ENCODE measurements around the gene SH2D7. TPM values are rescaled to one million over a fixed set of nuclear protein-coding genes. Genes with fewer than 3 reads are reported as not detected.

Gene SH2D7
- total RNA-seq, 1 experiment from 2014 or later = not detected

DNA sequence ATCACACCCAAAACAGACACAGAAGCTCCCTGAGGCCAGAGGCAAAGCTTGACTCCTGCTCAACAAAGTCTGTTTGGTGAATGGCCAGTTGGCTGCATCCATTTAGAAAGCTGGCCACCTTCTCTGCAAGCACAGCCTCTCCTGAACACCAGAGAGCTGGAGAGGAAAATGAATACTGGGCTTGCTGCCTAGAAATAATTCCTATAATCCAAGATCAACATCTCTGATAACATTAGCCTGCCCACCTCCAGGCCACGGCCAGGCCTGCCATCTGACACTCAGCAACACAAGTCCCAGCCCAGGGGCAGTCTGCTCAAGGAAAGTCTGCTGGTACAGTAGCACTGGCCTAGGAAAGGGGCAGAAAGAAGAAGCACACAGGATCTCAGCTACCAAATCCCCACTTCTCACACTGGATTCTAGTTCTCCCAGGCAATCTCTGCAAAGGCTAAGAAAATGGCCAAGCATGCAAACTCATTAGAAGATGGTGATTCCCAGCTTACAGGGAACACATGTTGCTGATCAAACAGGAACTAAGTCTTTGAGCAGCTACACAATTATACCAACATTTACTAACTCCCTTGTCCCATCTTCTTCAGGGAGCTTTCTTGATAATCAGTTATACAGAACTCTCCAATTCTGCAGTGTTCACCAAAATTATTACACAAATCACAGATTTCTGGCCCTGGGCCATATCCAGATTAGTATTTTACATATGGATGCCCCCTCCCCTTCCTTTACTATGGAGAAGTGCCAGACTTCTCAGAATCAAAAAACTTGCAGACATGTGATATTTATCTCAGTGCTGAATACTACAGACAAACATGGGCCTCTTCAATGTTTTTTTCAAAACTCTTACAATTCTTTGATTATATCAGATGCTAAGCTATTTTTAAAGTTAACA, 24.8 kb upstream of the SH2D7 start:
- H3K36me3 ChIP-seq (ENCODE audit: low read depth) = no peaks in the 10 kb centered on the region
- H3K27me3 ChIP-seq (ENCODE audit: insufficient read depth, low read depth) = no peaks in the 10 kb centered on the region
- peak overlapping the region; percentile 42 for H3K4me2 ChIP-seq
- peaks cover 13% of the 10 kb centered on the region; the same call in 1 of the 2 replicates for H3F3A ChIP-seq (ENCODE audit: insufficient read depth, low read depth)
- no peak for TF ChIP-seq EZH2 (IDR thresholded peaks at IDR 0.05; ENCODE audit: low read depth)
- TF ChIP-seq, protein P1, sequence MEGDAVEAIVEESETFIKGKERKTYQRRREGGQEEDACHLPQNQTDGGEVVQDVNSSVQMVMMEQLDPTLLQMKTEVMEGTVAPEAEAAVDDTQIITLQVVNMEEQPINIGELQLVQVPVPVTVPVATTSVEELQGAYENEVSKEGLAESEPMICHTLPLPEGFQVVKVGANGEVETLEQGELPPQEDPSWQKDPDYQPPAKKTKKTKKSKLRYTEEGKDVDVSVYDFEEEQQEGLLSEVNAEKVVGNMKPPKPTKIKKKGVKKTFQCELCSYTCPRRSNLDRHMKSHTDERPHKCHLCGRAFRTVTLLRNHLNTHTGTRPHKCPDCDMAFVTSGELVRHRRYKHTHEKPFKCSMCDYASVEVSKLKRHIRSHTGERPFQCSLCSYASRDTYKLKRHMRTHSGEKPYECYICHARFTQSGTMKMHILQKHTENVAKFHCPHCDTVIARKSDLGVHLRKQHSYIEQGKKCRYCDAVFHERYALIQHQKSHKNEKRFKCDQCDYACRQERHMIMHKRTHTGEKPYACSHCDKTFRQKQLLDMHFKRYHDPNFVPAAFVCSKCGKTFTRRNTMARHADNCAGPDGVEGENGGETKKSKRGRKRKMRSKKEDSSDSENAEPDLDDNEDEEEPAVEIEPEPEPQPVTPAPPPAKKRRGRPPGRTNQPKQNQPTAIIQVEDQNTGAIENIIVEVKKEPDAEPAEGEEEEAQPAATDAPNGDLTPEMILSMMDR (conservative IDR thresholded peaks at IDR 0.05) = no peak
- CTCF ChIA-PET = no interaction called here
- H3K4me3 ChIP-seq = no peak overlapping the region
- H3K9me2 ChIP-seq (ENCODE audit: insufficient read depth) = no peaks in the 10 kb centered on the region
- H2AFZ ChIP-seq = no peak overlapping the region
- peaks cover 37% of the 10 kb centered on the region for H3K4me1 ChIP-seq (replicated peaks; ENCODE audit: insufficient read depth)
- intact Hi-C loops (cut with micrococcal nuclease; ENCODE audit: unreplicated experiment) = no loop called here
- H3K27ac ChIP-seq = peak overlapping the region; percentile 33; the same call in 1 of the 2 replicates
- H3K9me3 ChIP-seq (ENCODE audit: insufficient read depth, low read depth) = no peaks in the 10 kb centered on the region
- POLR2A ChIA-PET (ENCODE audit: unreplicated experiment) = interaction anchor here (0.6 kb wide), 1 partner anchor 12 kb away, joined by 5 read pairs; no protein-coding TSS in a partner anchor
- peaks cover 23% of the 10 kb centered on the region for H3K79me2 ChIP-seq (ENCODE audit: low read depth)
- H4K20me1 ChIP-seq (ENCODE audit: insufficient read depth) = no peaks in the 10 kb centered on the region
- BruUV-seq (replicated peaks) = no TSS peak
- DNase-seq = peak in 1 of 2 experiments; percentile 58

DNA sequence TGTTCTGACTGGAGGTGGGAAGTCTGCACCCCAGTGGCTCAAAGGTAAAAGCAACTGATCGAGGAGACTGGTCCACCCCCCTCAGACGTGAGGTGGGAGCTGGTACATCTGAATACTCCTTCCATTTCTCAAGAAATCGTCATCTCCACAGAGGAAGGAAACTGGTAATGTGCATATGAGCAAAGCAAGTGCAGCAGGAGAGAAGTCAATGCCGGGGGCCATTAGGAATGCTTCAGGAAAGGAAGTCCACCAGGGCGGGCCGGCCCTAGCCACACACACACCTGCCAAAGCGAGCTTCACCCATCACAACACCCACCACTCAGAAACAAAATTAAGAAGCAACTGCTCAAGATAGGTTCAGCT, 23.3 kb upstream of the SH2D7 start:
- intact Hi-C loops (cut with micrococcal nuclease; ENCODE audit: unreplicated experiment) = no loop called here
- CTCF ChIA-PET = no interaction called here
- no peaks in the 10 kb centered on the region for H3K9me3 ChIP-seq (ENCODE audit: insufficient read depth, low read depth)
- H3F3A ChIP-seq (ENCODE audit: insufficient read depth, low read depth) = peaks cover 13% of the 10 kb centered on the region; the same call in 1 of the 2 replicates
- H3K4me1 ChIP-seq (replicated peaks; ENCODE audit: insufficient read depth) = peaks cover 35% of the 10 kb centered on the region
- no peaks in the 10 kb centered on the region for H3K36me3 ChIP-seq (ENCODE audit: low read depth)
- BruUV-seq (replicated peaks) = no TSS peak
- no peaks in the 10 kb centered on the region for H3K9me2 ChIP-seq (ENCODE audit: insufficient read depth)
- H4K20me1 ChIP-seq (ENCODE audit: insufficient read depth) = no peaks in the 10 kb centered on the region
- TF ChIP-seq EZH2 (IDR thresholded peaks at IDR 0.05; ENCODE audit: low read depth) = no peak
- TF ChIP-seq, protein P1 (conservative IDR thresholded peaks at IDR 0.05) = no peak
- DNase-seq = no peak
- no peak overlapping the region for H2AFZ ChIP-seq
- H3K4me3 ChIP-seq = no peak overlapping the region
- no peak overlapping the region for H3K27ac ChIP-seq
- peaks cover 9% of the 10 kb centered on the region for H3K79me2 ChIP-seq (ENCODE audit: low read depth)
- POLR2A ChIA-PET (ENCODE audit: unreplicated experiment) = no interaction called here
- no peaks in the 10 kb centered on the region for H3K27me3 ChIP-seq (ENCODE audit: insufficient read depth, low read depth)
- no peak overlapping the region for H3K4me2 ChIP-seq

DNA sequence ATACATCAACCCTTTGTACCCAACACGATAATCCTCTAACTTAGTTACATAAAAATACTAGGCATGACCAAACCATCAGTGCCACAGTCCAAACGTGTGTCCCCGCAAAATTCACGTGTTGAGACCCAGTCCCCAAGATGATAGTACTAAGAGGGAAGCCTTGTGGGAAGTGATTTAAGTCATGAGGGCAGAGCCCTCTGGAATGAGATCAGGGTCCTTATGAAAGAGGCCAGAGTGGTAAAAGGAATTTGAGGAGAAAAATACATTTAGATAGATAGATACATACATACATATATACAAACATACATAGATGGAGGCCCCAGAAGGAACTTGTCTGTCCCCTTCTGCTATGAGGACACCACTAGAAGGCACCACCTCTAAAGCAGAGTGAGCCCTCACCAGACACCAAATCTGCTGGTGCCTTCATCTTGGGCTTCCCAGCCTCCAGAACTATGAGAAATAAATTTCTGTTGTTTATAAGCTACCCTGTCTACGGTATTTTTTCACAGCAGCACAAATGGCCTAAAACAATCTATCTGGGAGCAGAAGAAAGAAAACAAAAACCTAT, 22.8 kb upstream of the SH2D7 start:
- ChIA-PET POLR2A (ENCODE audit: unreplicated experiment) (no interaction called here), CTCF (no interaction called here)
- intact Hi-C loops (cut with micrococcal nuclease; ENCODE audit: unreplicated experiment) = no loop called here
- BruUV-seq (replicated peaks) = no TSS peak
- Histone ChIP-seq H3K27ac (no peak overlapping the region), H4K20me1 (ENCODE audit: insufficient read depth) (no peaks in the 10 kb centered on the region), H3K9me2 (ENCODE audit: insufficient read depth) (no peaks in the 10 kb centered on the region), H3K36me3 (ENCODE audit: low read depth) (no peaks in the 10 kb centered on the region), H3K4me1 (replicated peaks; ENCODE audit: insufficient read depth) (peaks cover 33% of the 10 kb centered on the region), H3K27me3 (ENCODE audit: insufficient read depth, low read depth) (no peaks in the 10 kb centered on the region), H3F3A (ENCODE audit: insufficient read depth, low read depth) (peaks cover 13% of the 10 kb centered on the region; the same call in 1 of the 2 replicates), H3K4me2 (no peak overlapping the region), H3K4me3 (no peak overlapping the region), H3K9me3 (ENCODE audit: insufficient read depth, low read depth) (no peaks in the 10 kb centered on the region), H3K79me2 (ENCODE audit: low read depth) (peaks cover 7% of the 10 kb centered on the region), H2AFZ (no peak overlapping the region)
- TF ChIP-seq EZH2 (IDR thresholded peaks at IDR 0.05; ENCODE audit: low read depth) = no peak
- TF ChIP-seq, protein P1 (conservative IDR thresholded peaks at IDR 0.05) = no peak
- DNase-seq = no peak
